HEK293 (cell line): ENCODE data around the gene CSNK1A1.

ENCODE experiments used
- GFI1B ChIP-seq: fragments of 450-650 bp; formaldehyde crosslinking; IDR thresholded peaks from 2 replicates; pipeline ENCODE4 v1.5.1; 2016; ENCODE audit warnings: missing biosample characterization, missing genetic modification characterization
- TCF7L2 ChIP-seq: IDR thresholded peaks from 2 replicates; pipeline ENCODE4 v1.6.1; 2011; ENCODE audit warnings: low read depth, mild to moderate bottlenecking, inconsistent platforms, low read length, moderate library complexity, borderline replicate concordance
- ZFP3 ChIP-seq: fragments of 450-650 bp; formaldehyde crosslinking; IDR thresholded peaks from 2 replicates; pipeline ENCODE4 v1.5.1; 2016; ENCODE audit warnings: low read depth, missing biosample characterization, missing genetic modification characterization
- ZNF114 ChIP-seq: fragments of 450-650 bp; formaldehyde crosslinking; IDR thresholded peaks from 2 replicates; pipeline ENCODE4 v1.5.0; 2017; ENCODE audit warnings: missing biosample characterization, missing genetic modification characterization
- ZNF274 ChIP-seq, 2 experiments: fragments of 200-500 bp in 1 of 2; fragments of 450-650 bp in 1 of 2; sonication (Bioruptor generic) in 1 of 2; formaldehyde crosslinking in 1 of 2; IDR thresholded peaks; 2 replicates each; pipeline versions ENCODE4 v1.5.1 to v1.6.1; 2014 to 2016; ENCODE audit warnings: borderline replicate concordance in 1 of 2, inconsistent platforms in 1 of 2, low read length in 1 of 2, missing biosample characterization in 1 of 2, missing genetic modification characterization in 1 of 2
- ZNF510 ChIP-seq: fragments of 450-650 bp; formaldehyde crosslinking; IDR thresholded peaks from 2 replicates; pipeline ENCODE4 v1.5.1; 2018; ENCODE audit warnings: mild to moderate bottlenecking, missing genetic modification characterization, missing biosample characterization; ENCODE audit not compliant: insufficient replicate concordance
- TF ChIP-seq, protein P1 (sequence below): fragments of 450-650 bp; formaldehyde crosslinking; IDR thresholded peaks from 2 replicates; pipeline ENCODE4 v1.5.1; 2016; ENCODE audit warnings: missing biosample characterization, missing genetic modification characterization
- TF ChIP-seq, protein P2 (sequence below): fragments of 450-650 bp; formaldehyde crosslinking; conservative IDR thresholded peaks from 2 replicates; pipeline ENCODE4 v1.5.1; 2016; ENCODE audit warnings: low read depth, missing biosample characterization, missing genetic modification characterization

DNA sequence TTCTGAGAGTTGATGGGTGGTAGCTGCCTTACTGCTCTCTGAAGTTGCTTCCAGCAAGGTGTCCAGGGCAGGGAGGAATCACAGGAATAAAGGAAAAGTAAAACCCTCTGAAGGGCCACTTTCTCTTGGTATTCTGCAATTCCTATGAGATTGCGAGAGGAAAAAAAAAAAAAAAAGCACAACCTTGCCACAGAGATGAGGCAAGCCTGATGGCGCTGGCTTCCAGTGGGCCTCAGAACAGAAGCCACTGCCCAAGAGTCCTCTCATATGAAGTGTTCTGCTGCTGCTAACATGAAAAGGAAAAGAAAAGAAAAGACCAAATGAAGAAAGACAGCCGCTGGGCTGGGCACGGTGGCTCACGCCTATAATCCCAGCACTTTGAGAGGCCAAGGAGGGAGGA lies 91.3 kb downstream of the CSNK1A1 start:
- TF ChIP-seq ZNF274 (IDR thresholded peaks at IDR 0.05; ENCODE audit: low read length) = no peak
- TF ChIP-seq ZNF274 (tag by site-specific recombination; IDR thresholded peaks at IDR 0.05; ENCODE audit: borderline replicate concordance) = no peak
- TF ChIP-seq, protein P1, sequence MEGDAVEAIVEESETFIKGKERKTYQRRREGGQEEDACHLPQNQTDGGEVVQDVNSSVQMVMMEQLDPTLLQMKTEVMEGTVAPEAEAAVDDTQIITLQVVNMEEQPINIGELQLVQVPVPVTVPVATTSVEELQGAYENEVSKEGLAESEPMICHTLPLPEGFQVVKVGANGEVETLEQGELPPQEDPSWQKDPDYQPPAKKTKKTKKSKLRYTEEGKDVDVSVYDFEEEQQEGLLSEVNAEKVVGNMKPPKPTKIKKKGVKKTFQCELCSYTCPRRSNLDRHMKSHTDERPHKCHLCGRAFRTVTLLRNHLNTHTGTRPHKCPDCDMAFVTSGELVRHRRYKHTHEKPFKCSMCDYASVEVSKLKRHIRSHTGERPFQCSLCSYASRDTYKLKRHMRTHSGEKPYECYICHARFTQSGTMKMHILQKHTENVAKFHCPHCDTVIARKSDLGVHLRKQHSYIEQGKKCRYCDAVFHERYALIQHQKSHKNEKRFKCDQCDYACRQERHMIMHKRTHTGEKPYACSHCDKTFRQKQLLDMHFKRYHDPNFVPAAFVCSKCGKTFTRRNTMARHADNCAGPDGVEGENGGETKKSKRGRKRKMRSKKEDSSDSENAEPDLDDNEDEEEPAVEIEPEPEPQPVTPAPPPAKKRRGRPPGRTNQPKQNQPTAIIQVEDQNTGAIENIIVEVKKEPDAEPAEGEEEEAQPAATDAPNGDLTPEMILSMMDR (tag by site-specific recombination) = no peak
- TF ChIP-seq TCF7L2 = no peak
- TF ChIP-seq GFI1B (tag by site-specific recombination) = no peak
- TF ChIP-seq ZNF510 = no peak
- no peak for TF ChIP-seq ZFP3 (tag by site-specific recombination)
- TF ChIP-seq, protein P2, sequence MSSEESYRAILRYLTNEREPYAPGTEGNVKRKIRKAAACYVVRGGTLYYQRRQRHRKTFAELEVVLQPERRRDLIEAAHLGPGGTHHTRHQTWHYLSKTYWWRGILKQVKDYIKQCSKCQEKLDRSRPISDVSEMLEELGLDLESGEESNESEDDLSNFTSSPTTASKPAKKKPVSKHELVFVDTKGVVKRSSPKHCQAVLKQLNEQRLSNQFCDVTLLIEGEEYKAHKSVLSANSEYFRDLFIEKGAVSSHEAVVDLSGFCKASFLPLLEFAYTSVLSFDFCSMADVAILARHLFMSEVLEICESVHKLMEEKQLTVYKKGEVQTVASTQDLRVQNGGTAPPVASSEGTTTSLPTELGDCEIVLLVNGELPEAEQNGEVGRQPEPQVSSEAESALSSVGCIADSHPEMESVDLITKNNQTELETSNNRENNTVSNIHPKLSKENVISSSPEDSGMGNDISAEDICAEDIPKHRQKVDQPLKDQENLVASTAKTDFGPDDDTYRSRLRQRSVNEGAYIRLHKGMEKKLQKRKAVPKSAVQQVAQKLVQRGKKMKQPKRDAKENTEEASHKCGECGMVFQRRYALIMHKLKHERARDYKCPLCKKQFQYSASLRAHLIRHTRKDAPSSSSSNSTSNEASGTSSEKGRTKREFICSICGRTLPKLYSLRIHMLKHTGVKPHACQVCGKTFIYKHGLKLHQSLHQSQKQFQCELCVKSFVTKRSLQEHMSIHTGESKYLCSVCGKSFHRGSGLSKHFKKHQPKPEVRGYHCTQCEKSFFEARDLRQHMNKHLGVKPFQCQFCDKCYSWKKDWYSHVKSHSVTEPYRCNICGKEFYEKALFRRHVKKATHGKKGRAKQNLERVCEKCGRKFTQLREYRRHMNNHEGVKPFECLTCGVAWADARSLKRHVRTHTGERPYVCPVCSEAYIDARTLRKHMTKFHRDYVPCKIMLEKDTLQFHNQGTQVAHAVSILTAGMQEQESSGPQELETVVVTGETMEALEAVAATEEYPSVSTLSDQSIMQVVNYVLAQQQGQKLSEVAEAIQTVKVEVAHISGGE = no peak
- TF ChIP-seq ZNF114 (tag by site-specific recombination) = no peak
